ENCODE data around the gene IL1RL1.

IL1RL1 gene

GRCh38 chr2:102344397-102344796 is 33.0 kb downstream of the IL1RL1 start:
- H3K36me3 ChIP-seq (ENCODE audit: control insufficient read depth, low read length), result no peaks in the 10 kb centered on the region
- H3K27me3 ChIP-seq (ENCODE audit: control insufficient read depth, low read length), result no peaks in the 10 kb centered on the region
- no peaks in the 10 kb centered on the region for H3F3A ChIP-seq (ENCODE audit: control insufficient read depth, insufficient read depth)
- H3K79me2 ChIP-seq (ENCODE audit: control insufficient read depth, low read length), result no peaks in the 10 kb centered on the region
- no peaks in the 10 kb centered on the region for H3K9me2 ChIP-seq (replicated peaks; ENCODE audit: control insufficient read depth, low read length)
- H3K4me3 ChIP-seq (ENCODE audit: low read length), result no peak overlapping the region
- TF ChIP-seq EZH2phosphoT487 (IDR thresholded peaks at IDR 0.05; ENCODE audit: borderline replicate concordance, low read length) (no peak), CTCF (IDR thresholded peaks at IDR 0.05; ENCODE audit: low read depth, low read length, poor library complexity, severe bottlenecking) (no peak)
- H3K4me2 ChIP-seq (ENCODE audit: low read length), result no peak overlapping the region
- H3K4me1 ChIP-seq (ENCODE audit: control insufficient read depth, low read length), result no peaks in the 10 kb centered on the region
- no peak overlapping the region for H3K27ac ChIP-seq (ENCODE audit: low read depth, low read length)
- no peaks in the 10 kb centered on the region for H4K20me1 ChIP-seq (ENCODE audit: control insufficient read depth, insufficient read depth, low read depth, low read length)
- no peaks in the 10 kb centered on the region for H3K9me3 ChIP-seq (ENCODE audit: control insufficient read depth, insufficient read depth, low read length)

GRCh38 chr2:102345329-102345920 is 34.1 kb downstream of the IL1RL1 start:
- no peaks in the 10 kb centered on the region for H3F3A ChIP-seq (ENCODE audit: control insufficient read depth, insufficient read depth)
- TF ChIP-seq CTCF (IDR thresholded peaks at IDR 0.05; ENCODE audit: low read depth, low read length, poor library complexity, severe bottlenecking) (no peak), EZH2phosphoT487 (IDR thresholded peaks at IDR 0.05; ENCODE audit: borderline replicate concordance, low read length) (no peak)
- H3K4me3 ChIP-seq (ENCODE audit: low read length), result no peak overlapping the region
- H3K9me2 ChIP-seq (replicated peaks; ENCODE audit: control insufficient read depth, low read length), result no peaks in the 10 kb centered on the region
- no peak overlapping the region for H3K4me2 ChIP-seq (ENCODE audit: low read length)
- H3K27ac ChIP-seq (ENCODE audit: low read depth, low read length), result no peak overlapping the region
- H3K9me3 ChIP-seq (ENCODE audit: control insufficient read depth, insufficient read depth, low read length), result no peaks in the 10 kb centered on the region
- no peaks in the 10 kb centered on the region for H3K4me1 ChIP-seq (ENCODE audit: control insufficient read depth, low read length)
- H3K36me3 ChIP-seq (ENCODE audit: control insufficient read depth, low read length), result no peaks in the 10 kb centered on the region
- no peaks in the 10 kb centered on the region for H3K79me2 ChIP-seq (ENCODE audit: control insufficient read depth, low read length)
- H4K20me1 ChIP-seq (ENCODE audit: control insufficient read depth, insufficient read depth, low read depth, low read length), result no peaks in the 10 kb centered on the region
- no peaks in the 10 kb centered on the region for H3K27me3 ChIP-seq (ENCODE audit: control insufficient read depth, low read length)

GRCh38 chr2:102346381-102347130 is 35.2 kb downstream of the IL1RL1 start:
- Histone ChIP-seq H3K79me2 (ENCODE audit: control insufficient read depth, low read length) (no peaks in the 10 kb centered on the region), H3K36me3 (ENCODE audit: control insufficient read depth, low read length) (no peaks in the 10 kb centered on the region), H3K4me2 (ENCODE audit: low read length) (no peak overlapping the region), H4K20me1 (ENCODE audit: control insufficient read depth, insufficient read depth, low read depth, low read length) (no peaks in the 10 kb centered on the region), H3K9me2 (replicated peaks; ENCODE audit: control insufficient read depth, low read length) (no peaks in the 10 kb centered on the region), H3K27ac (ENCODE audit: low read depth, low read length) (no peak overlapping the region), H3K4me1 (ENCODE audit: control insufficient read depth, low read length) (no peaks in the 10 kb centered on the region), H3F3A (ENCODE audit: control insufficient read depth, insufficient read depth) (no peaks in the 10 kb centered on the region), H3K4me3 (ENCODE audit: low read length) (no peak overlapping the region), H3K9me3 (ENCODE audit: control insufficient read depth, insufficient read depth, low read length) (no peaks in the 10 kb centered on the region), H3K27me3 (ENCODE audit: control insufficient read depth, low read length) (no peaks in the 10 kb centered on the region)
- TF ChIP-seq CTCF (IDR thresholded peaks at IDR 0.05; ENCODE audit: low read depth, low read length, poor library complexity, severe bottlenecking) (no peak), EZH2phosphoT487 (IDR thresholded peaks at IDR 0.05; ENCODE audit: borderline replicate concordance, low read length) (no peak)
